H1 (cell line): ENCODE data around the gene SLC25A36. TPM values are rescaled to one million over a fixed set of nuclear protein-coding genes. Genes with fewer than 3 reads are reported as not detected.

Experiments
- CTCF ChIA-PET: fragments of 300-600 bp; sonication (Branson Sonifier 250); formaldehyde crosslinking; loops from one replicate; lab custom pipeline; 2021; ENCODE audit not compliant: partially characterized antibody; lab: Charles Lee
- POLR2A ChIA-PET: fragments of 300-600 bp; sonication (Branson Sonifier 250); formaldehyde crosslinking; loops from one replicate; lab custom pipeline; 2021; ENCODE audit warnings: inconsistent platforms; ENCODE audit not compliant: partially characterized antibody; lab: Charles Lee
- DNase-seq, 2 experiments: peaks; one replicate each; pipeline versions ENCODE4 v3.0.0 to v3.0.0-alpha.2; 2010 to 2022; ENCODE audit warnings: low spot score in 2 of 2, low read depth in 1 of 2, mixed read lengths in 1 of 2
- FAIRE-seq: peaks from 2 replicates; lab custom pipeline; 2011; peaks lifted over from hg19 to GRCh38; lab: Jason Lieb, UNC
- H2AFZ ChIP-seq: 2 replicates; pipeline ENCODE4 v1.8.1; 2012; ENCODE audit warnings: low read length, inconsistent platforms
- H2AK5ac ChIP-seq: 2 replicates; pipeline ENCODE4 v1.6.1; 2013; ENCODE audit warnings: low read depth, low read length
- H2BK120ac ChIP-seq: replicated peaks from 2 replicates; pipeline ENCODE3; 2013; ENCODE audit warnings: low read depth, low read length, inconsistent platforms
- H2BK12ac ChIP-seq: 2 replicates; pipeline ENCODE4 v1.6.1; 2013; ENCODE audit warnings: low read depth, low read length
- H2BK15ac ChIP-seq: 2 replicates; pipeline ENCODE4 v1.6.1; 2013; ENCODE audit warnings: low read length
- H2BK20ac ChIP-seq: 2 replicates; pipeline ENCODE4 v1.6.1; 2013; ENCODE audit warnings: low read length
- H2BK5ac ChIP-seq: 2 replicates; pipeline ENCODE4 v1.6.1; 2013; ENCODE audit warnings: low read depth, low read length
- H3K14ac ChIP-seq: 2 replicates; pipeline ENCODE4 v1.6.1; 2013; ENCODE audit warnings: inconsistent platforms; ENCODE audit not compliant: insufficient read length
- H3K18ac ChIP-seq: 2 replicates; pipeline ENCODE4 v1.6.1; 2013; ENCODE audit warnings: low read length; ENCODE audit errors: extremely low read depth
- H3K23ac ChIP-seq: 2 replicates; pipeline ENCODE4 v1.6.1; 2013; ENCODE audit warnings: inconsistent platforms; ENCODE audit not compliant: insufficient read length
- H3K23me2 ChIP-seq: 2 replicates; pipeline ENCODE4 v1.6.1; 2013; ENCODE audit warnings: low read depth, low read length
- H3K27ac ChIP-seq: 2 replicates; pipeline ENCODE4 v1.6.1; 2011; ENCODE audit warnings: low read depth, low read length, inconsistent platforms
- H3K27me3 ChIP-seq, 4 experiments: replicated peaks in 1 of 4; 1 replicate in 1 of 4; 2 replicates in 3 of 4; pipeline versions ENCODE4 v1.6.1 to v1.8.1; 2011 to 2013; ENCODE audit warnings: low read length in 3 of 4, mild to moderate bottlenecking in 3 of 4, inconsistent platforms in 2 of 4, mixed read lengths in 2 of 4, moderate library complexity in 1 of 4; ENCODE audit not compliant: control insufficient read depth in 3 of 4, insufficient read depth in 3 of 4; ENCODE audit errors: extremely low read depth in 1 of 4
- H3K36me3 ChIP-seq, 4 experiments: 2 replicates each; pipeline versions ENCODE4 v1.6.1 to v1.8.1; 2011 to 2013; ENCODE audit warnings: mild to moderate bottlenecking in 4 of 4, low read length in 3 of 4, moderate library complexity in 2 of 4, control low read depth in 1 of 4, inconsistent platforms in 1 of 4; ENCODE audit not compliant: insufficient read depth in 4 of 4, control insufficient read depth in 2 of 4
- H3K4ac ChIP-seq: replicated peaks from 2 replicates; pipeline ENCODE3; 2013; ENCODE audit warnings: low read length, low read depth, mixed read lengths, inconsistent platforms; ENCODE audit not compliant: insufficient read length
- H3K4me1 ChIP-seq, 4 experiments: replicated peaks in 1 of 4; 1 replicate in 1 of 4; 2 replicates in 3 of 4; pipeline versions ENCODE4 v1.6.1 to v1.8.1; 2011 to 2013; ENCODE audit warnings: low read length in 3 of 4, inconsistent platforms in 2 of 4, mixed read lengths in 1 of 4; ENCODE audit not compliant: insufficient read depth in 4 of 4, control insufficient read depth in 3 of 4
- H3K4me2 ChIP-seq, 2 experiments: 2 replicates each; pipeline versions ENCODE4 v1.6.1 to v1.8.1; 2011 to 2013; ENCODE audit warnings: low read depth in 2 of 2, low read length in 2 of 2, control low read depth in 1 of 2, inconsistent platforms in 1 of 2, mild to moderate bottlenecking in 1 of 2; ENCODE audit not compliant: insufficient read depth in 1 of 2
- H3K4me3 ChIP-seq, 4 experiments: fragments of 200-600, 300-600 bp in 1 of 4; sonication (generic), shearing (Covaris generic), sonication (Bioruptor Twin) in 1 of 4; 2 replicates each; pipeline versions ENCODE4 v1.5.1 to v1.8.1; 2011 to 2016; ENCODE audit warnings: low read length in 4 of 4, low read depth in 3 of 4, control low read depth in 2 of 4, inconsistent platforms in 2 of 4, mild to moderate bottlenecking in 2 of 4, mixed read lengths in 1 of 4, moderate library complexity in 1 of 4; ENCODE audit not compliant: insufficient read depth in 2 of 4; ENCODE audit errors: extremely low read depth in 1 of 4
- H3K56ac ChIP-seq: replicated peaks from 2 replicates; pipeline ENCODE3; 2013; ENCODE audit warnings: low read depth, mild to moderate bottlenecking, mixed read lengths, low read length, inconsistent platforms; ENCODE audit not compliant: insufficient read length
- H3K79me1 ChIP-seq: 2 replicates; pipeline ENCODE4 v1.6.1; 2013; ENCODE audit warnings: low read depth, low read length, control low read depth
- H3K79me2 ChIP-seq, 2 experiments: 2 replicates each; pipeline versions ENCODE4 v1.6.1 to v1.8.1; 2012 to 2013; ENCODE audit warnings: low read length in 2 of 2, mild to moderate bottlenecking in 2 of 2, inconsistent platforms in 1 of 2; ENCODE audit not compliant: insufficient read depth in 2 of 2, control insufficient read depth in 1 of 2
- H3K9ac ChIP-seq, 4 experiments: replicated peaks in 1 of 4; 1 replicate in 1 of 4; 2 replicates in 3 of 4; pipeline versions ENCODE4 v1.6.1 to v1.8.1; 2011 to 2013; ENCODE audit warnings: low read depth in 3 of 4, low read length in 3 of 4, control low read depth in 2 of 4, mild to moderate bottlenecking in 2 of 4, moderate library complexity in 2 of 4, inconsistent platforms in 1 of 4; ENCODE audit errors: extremely low read depth in 1 of 4
- H3K9me3 ChIP-seq, 2 experiments: 2 replicates each; pipeline versions ENCODE4 v1.6.1 to v1.8.1; 2012 to 2013; ENCODE audit warnings: mild to moderate bottlenecking in 2 of 2, moderate library complexity in 2 of 2, control low read depth in 1 of 2, inconsistent platforms in 1 of 2, low read depth in 1 of 2, low read length in 1 of 2, mixed read lengths in 1 of 2; ENCODE audit not compliant: insufficient read depth in 2 of 2
- H4K20me1 ChIP-seq, 2 experiments: replicated peaks in 1 of 2; 2 replicates each; pipeline versions ENCODE3 to v1.8.1; 2011 to 2013; ENCODE audit warnings: inconsistent platforms in 2 of 2, low read length in 2 of 2, mild to moderate bottlenecking in 1 of 2; ENCODE audit not compliant: insufficient read depth in 2 of 2, control insufficient read depth in 1 of 2
- H4K5ac ChIP-seq: 2 replicates; pipeline ENCODE4 v1.6.1; 2013; ENCODE audit warnings: low read length, low read depth, mixed read lengths, inconsistent platforms; ENCODE audit not compliant: insufficient read length
- H4K8ac ChIP-seq: 2 replicates; pipeline ENCODE4 v1.8.0; 2013; ENCODE audit warnings: mild to moderate bottlenecking, moderate library complexity, low read length, inconsistent platforms; ENCODE audit not compliant: insufficient read depth; ENCODE audit errors: extremely low read depth
- H4K91ac ChIP-seq: replicated peaks from 2 replicates; pipeline ENCODE3; 2013; ENCODE audit warnings: low read length, mixed read lengths, inconsistent platforms; ENCODE audit not compliant: insufficient read length
- CREB1 ChIP-seq: IDR thresholded peaks from 2 replicates; pipeline ENCODE4 v1.6.1; 2012; ENCODE audit warnings: inconsistent platforms
- E2F6 ChIP-seq: IDR thresholded peaks from 2 replicates; pipeline ENCODE4 v1.6.1; 2012; ENCODE audit warnings: inconsistent platforms
- EGR1 ChIP-seq: IDR thresholded peaks from 2 replicates; pipeline ENCODE4 v1.6.1; 2011; ENCODE audit warnings: low read depth, low read length, borderline replicate concordance
- EP300 ChIP-seq, 2 experiments: IDR thresholded peaks; 1 replicate in 1 of 2; 2 replicates in 1 of 2; pipeline ENCODE4 v1.6.1; 2011 to 2012; ENCODE audit warnings: low read depth in 2 of 2, low read length in 2 of 2, mild to moderate bottlenecking in 2 of 2, borderline replicate concordance in 1 of 2, inconsistent platforms in 1 of 2, moderate library complexity in 1 of 2
- EZH2 ChIP-seq: fragments of 200-600 bp; sonication (generic); IDR thresholded peaks from 2 replicates; pipeline ENCODE4 v1.7.1; 2012; ENCODE audit warnings: low read depth, mild to moderate bottlenecking, moderate library complexity, low read length, inconsistent platforms; ENCODE audit not compliant: severe bottlenecking
- GTF2F1 ChIP-seq: IDR thresholded peaks from 2 replicates; pipeline ENCODE4 v1.6.1; 2012; ENCODE audit warnings: low read depth, low read length, improper control_type of control experiment, borderline replicate concordance
- KDM1A ChIP-seq: fragments of 200-600, 300-600 bp; sonication (generic); IDR thresholded peaks from 2 replicates; pipeline ENCODE4 v1.7.1; 2016; ENCODE audit warnings: mild to moderate bottlenecking, low read length, borderline replicate concordance
- NRF1 ChIP-seq: IDR thresholded peaks from 2 replicates; pipeline ENCODE4 v1.6.1; 2011; ENCODE audit warnings: mild to moderate bottlenecking, low read depth, low read length, improper control_type of control experiment
- SIN3A ChIP-seq, 2 experiments: IDR thresholded peaks in 1 of 2; conservative IDR thresholded peaks in 1 of 2; 2 replicates each; pipeline ENCODE4 v1.6.1; 2011 to 2012; ENCODE audit warnings: low read length in 2 of 2, improper control_type of control experiment in 1 of 2, low read depth in 1 of 2, mild to moderate bottlenecking in 1 of 2
- SIX5 ChIP-seq: IDR thresholded peaks from 2 replicates; pipeline ENCODE4 v1.6.1; 2011; ENCODE audit warnings: mild to moderate bottlenecking, low read depth, low read length
- SP4 ChIP-seq: IDR thresholded peaks from 2 replicates; pipeline ENCODE4 v1.6.1; 2012; ENCODE audit warnings: low read length, inconsistent platforms
- SRF ChIP-seq: IDR thresholded peaks from 2 replicates; pipeline ENCODE4 v1.6.1; 2011; ENCODE audit warnings: mild to moderate bottlenecking, low read depth, low read length, moderate library complexity
- TEAD4 ChIP-seq: IDR thresholded peaks from 2 replicates; pipeline ENCODE4 v1.6.1; 2012; ENCODE audit warnings: low read depth, low read length, inconsistent platforms, mixed read lengths
- ZNF274 ChIP-seq: IDR thresholded peaks from 2 replicates; pipeline ENCODE4 v1.7.0; 2012; ENCODE audit warnings: low read length, borderline replicate concordance; ENCODE audit errors: extremely low read depth
- WGBS, 2 experiments: shearing (Covaris generic) in 1 of 2; methylation state at CpG; one replicate each; pipeline versions ENCODE4 v1.1.6 to v1.1.7; 2013 to 2015; ENCODE audit warnings: low lambda C conversion rate in 2 of 2, mixed read lengths in 2 of 2, inconsistent platforms in 1 of 2, low coverage in 1 of 2, missing lambda C conversion rate in 1 of 2; ENCODE audit not compliant: insufficient replicate concordance in 2 of 2, insufficient coverage in 1 of 2, insufficient read length in 1 of 2; ENCODE audit errors: extremely low coverage in 1 of 2, missing lambda C conversion rate in 1 of 2; 5-methylcytosine and 5-hydroxymethylcytosine counted together
- polyA plus RNA-seq, 7 experiments: library from polyadenylated mRNA; depleted of rRNA in 3 of 7; stranded (reverse) in 5 of 7; unstranded in 2 of 7; fragments of >200 nt in 5 of 7; fragments of 200-250 nt in 2 of 7; gene quantifications; 1 replicate in 5 of 7; 2 replicates in 1 of 7; 4 replicates in 1 of 7; pipeline versions ENCODE4 v1.2.1 to v1.2.3, GENCODE V29; 2011 to 2013; ENCODE audit warnings: missing spikeins in 2 of 7, mixed read lengths in 2 of 7
- total RNA-seq: library from RNA; stranded (reverse); fragmentation: NEBNext Ultra II Directional; extraction: Animal tissue kit (Norgen Biotek cat#: 25700); gene quantifications from 2 replicates; pipeline ENCODE4 v1.2.1, GENCODE V29; 2021

Gene SLC25A36
- total and polyA plus RNA-seq, 2 of the 8 experiments (the other 6 are each of a cell fraction or from before 2014, with no cell fraction given): 42.9 to 71.8 TPM

- Histone ChIP-seq H3K79me2 (no peaks in the 10 kb centered on the region), H3K4me3 (no peak overlapping the region), H3K27ac (no peak overlapping the region), H2AK5ac (no peak overlapping the region), H3K23me2 (peaks cover 2% of the 10 kb centered on the region; the same call in 1 of the 2 replicates), H2BK15ac (no peak overlapping the region), H3K23ac (no peak overlapping the region), H3K9me3 (no peaks in the 10 kb centered on the region), H3K18ac (no peak overlapping the region), H3K4me2 (no peak overlapping the region), H2BK20ac (no peak overlapping the region), H2BK120ac (no peak overlapping the region), H3K14ac (no peak overlapping the region), H3K56ac (no peak overlapping the region), H2BK5ac (no peak overlapping the region), H4K5ac (no peak overlapping the region), H4K20me1 (no peaks in the 10 kb centered on the region), H4K8ac (no peak overlapping the region), H3K36me3 (no peaks in the 10 kb centered on the region), H3K4me1 (peaks cover 0 to 3% (median 0%) of the 10 kb centered on the region in 4 experiments; a peak in 1 of 7 replicates), H3K4ac (no peak overlapping the region), H2BK12ac (no peak overlapping the region), H3K9ac (no peak overlapping the region), H3K27me3 (peaks cover 0 to 1% (median 0%) of the 10 kb centered on the region in 4 experiments; a peak in 1 of 7 replicates), H2AFZ (no peak overlapping the region), H3K79me1 (no peaks in the 10 kb centered on the region), H4K91ac (no peak overlapping the region)
- POLR2A ChIA-PET: interaction anchor here (1.4 kb wide), 1 partner anchor 13 kb away, joined by 5 read pairs; the partner anchor contains the start of gene SLC25A36
- FAIRE-seq: no peak
- CTCF ChIA-PET: interaction anchor here (0.6 to 1.3 kb wide), 4 partner anchors 11 to 1670 kb away, joined by 3 to 5 read pairs (median 4); partner anchors contain the start of gene SLC25A36
- DNase-seq: no peak
- WGBS, 2 experiments: 89% methylated on average over 1 of the region's 1 CpG; no CpG with 5 or more reads in 1 of the 2 experiments
- TF ChIP-seq EP300 (IDR thresholded peaks at IDR 0.05; ENCODE audit: borderline replicate concordance in 1 of 2, low read depth in 2 of 2, low read length in 2 of 2) (no peak), CREB1 (no peak), TEAD4 (no peak), KDM1A (no peak), NRF1 (no peak), SIN3A (conservative IDR thresholded peaks at IDR 0.05 in 1 of 2, IDR thresholded peaks at IDR 0.05 in 1 of 2; ENCODE audit: low read depth in 1 of 2, low read length in 2 of 2) (no peak), ZNF274 (no peak), GTF2F1 (no peak), SRF (no peak), SIX5 (no peak), SP4 (no peak), EGR1 (no peak), EZH2 (no peak), E2F6 (no peak)
Measured at GRCh38 chr3:140929446-140929845, 12.2 kb upstream of the SLC25A36 start.
